ENCODE data around the gene KRTAP4-7.
"Not testable (repeated sequence)": the region's sequence is repeated elsewhere in the genome, so short reads cannot be mapped to it uniquely, and the experiment has no call there.

KRTAP4-7 gene

GRCh38 chr17:41111151-41111885, 27.4 kb downstream of the KRTAP4-7 start:
- H3K4me3 ChIP-seq (replicated peaks in 1 of 2; ENCODE audit: low read depth in 2 of 2, low read length in 2 of 2), result no peak overlapping the region
- no peak for DNase-seq (ENCODE audit: low read depth in 2 of 2)
- TF ChIP-seq CTCF (IDR thresholded peaks at IDR 0.05; ENCODE audit: low read depth, low read length), result no peak

- no peak for TF ChIP-seq CTCF (IDR thresholded peaks at IDR 0.05; ENCODE audit: low read depth, low read length)
- no peak for DNase-seq (ENCODE audit: low read depth in 2 of 2)
- no peak overlapping the region for H3K4me3 ChIP-seq (replicated peaks in 1 of 2; ENCODE audit: low read depth in 2 of 2, low read length in 2 of 2)
Measured at GRCh38 chr17:41116297-41116696, 32.3 kb downstream of the KRTAP4-7 start.

GRCh38 chr17:41117846-41118386, 34.0 kb downstream of the KRTAP4-7 start, which contains the start of gene KRTAP4-11:
Gene KRTAP4-11, minus strand, starts transcription at chr17:41118373. Its CDS starts 58 bp downstream, at chr17:41118315.
- H3K4me3 ChIP-seq (replicated peaks in 1 of 2; ENCODE audit: low read depth in 2 of 2, low read length in 2 of 2); DNase-seq (ENCODE audit: low read depth in 2 of 2): not testable (repeated sequence)

GRCh38 chr17:41118721-41119120, 34.8 kb downstream of the KRTAP4-7 start:
- TF ChIP-seq CTCF (IDR thresholded peaks at IDR 0.05; ENCODE audit: low read depth, low read length), result no peak
- no peak for DNase-seq (ENCODE audit: low read depth in 2 of 2)
- no peak overlapping the region for H3K4me3 ChIP-seq (replicated peaks in 1 of 2; ENCODE audit: low read depth in 2 of 2, low read length in 2 of 2)

GRCh38 chr17:41119696-41120690, 36.0 kb downstream of the KRTAP4-7 start:
- not testable (repeated sequence) for DNase-seq (ENCODE audit: low read depth in 2 of 2); H3K4me3 ChIP-seq (replicated peaks in 1 of 2; ENCODE audit: low read depth in 2 of 2, low read length in 2 of 2)

- TF ChIP-seq CTCF (IDR thresholded peaks at IDR 0.05; ENCODE audit: low read depth, low read length), result no peak
- DNase-seq (ENCODE audit: low read depth in 2 of 2), result no peak
- H3K4me3 ChIP-seq (replicated peaks in 1 of 2; ENCODE audit: low read depth in 2 of 2, low read length in 2 of 2), result no peak overlapping the region
Measured at GRCh38 chr17:41121742-41122141, 37.8 kb downstream of the KRTAP4-7 start.

GRCh38 chr17:41123292-41123990, 39.5 kb downstream of the KRTAP4-7 start:
- DNase-seq (ENCODE audit: low read depth in 2 of 2); H3K4me3 ChIP-seq (replicated peaks in 1 of 2; ENCODE audit: low read depth in 2 of 2, low read length in 2 of 2): not testable (repeated sequence)

- not testable (repeated sequence) for DNase-seq (ENCODE audit: low read depth in 2 of 2); H3K4me3 ChIP-seq (replicated peaks in 1 of 2; ENCODE audit: low read depth in 2 of 2, low read length in 2 of 2)
Measured at GRCh38 chr17:41123991-41124371, 40.0 kb downstream of the KRTAP4-7 start, which contains the start of gene KRTAP4-12. Gene KRTAP4-12, minus strand, starts transcription at chr17:41124182. Its CDS starts 60 bp downstream, at chr17:41124122.
